HG02970 (cell line): ENCODE measurements around the gene UCN2.
"Not testable (repeated sequence)": the region's sequence is repeated elsewhere in the genome, so short reads cannot be mapped to it uniquely, and the experiment has no call there.

Experiments
- ATAC-seq: cut with Tn5 transposase; IDR thresholded peaks from one replicate; pipeline ENCODE4 v1.9.1; 2021; ENCODE audit warnings: mild to moderate bottlenecking, moderate library complexity, moderate number of reproducible peaks; ENCODE audit not compliant: unreplicated experiment, low FRiP score

The UCN2 gene

DNA sequence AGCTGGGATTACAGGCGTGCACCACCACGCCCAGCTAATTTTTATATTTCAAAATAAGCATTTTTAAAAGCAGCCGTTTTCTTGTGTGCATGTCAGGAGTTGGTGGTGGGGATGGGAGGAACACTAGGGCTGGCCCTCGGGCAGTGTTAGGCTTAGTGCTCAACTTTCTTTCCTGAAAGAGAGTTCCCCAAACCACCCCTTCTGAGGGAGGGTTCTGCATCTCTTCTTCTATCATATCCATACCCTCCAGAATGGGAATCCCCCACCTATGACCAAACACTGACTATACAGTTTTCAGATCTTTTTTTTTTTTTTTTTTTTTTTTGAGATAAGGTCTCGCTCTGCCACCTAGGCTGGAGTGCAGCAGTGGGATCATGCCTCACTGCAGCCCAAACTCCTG is 19.4 kb downstream of the UCN2 start:
- no peak for ATAC-seq

DNA sequence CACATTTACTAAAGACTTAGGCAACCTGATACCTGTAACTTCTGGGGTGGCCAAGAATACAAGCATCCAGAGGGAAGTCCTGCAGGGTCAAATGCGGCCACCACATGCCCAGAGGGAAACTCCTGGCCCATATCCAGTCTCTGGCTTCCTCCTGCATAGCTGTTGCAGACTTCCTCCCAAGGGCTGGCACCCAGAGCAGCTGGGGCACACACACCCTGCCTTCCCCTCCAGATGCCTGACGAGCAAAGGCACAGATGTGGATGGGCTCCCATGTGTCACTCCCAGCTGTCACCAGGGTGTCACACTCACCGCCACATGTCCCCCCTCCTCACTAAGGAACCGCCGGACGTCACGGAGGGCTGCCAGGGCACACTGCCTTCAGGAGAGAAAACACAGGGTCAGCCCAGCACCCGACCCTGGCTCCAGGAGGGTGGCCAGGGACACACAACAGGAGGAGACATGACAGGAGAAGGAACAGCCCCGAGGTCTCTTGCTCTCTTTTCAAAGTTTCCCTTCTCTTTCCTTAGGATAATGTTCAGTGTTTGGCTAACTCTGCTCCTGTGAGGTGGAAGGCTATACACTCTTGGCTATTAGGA is 20.2 kb downstream of the UCN2 start:
- ATAC-seq = no peak

GRCh38 chr3:48538451-48538850 is 25.1 kb downstream of the UCN2 start:
- ATAC-seq = no peak

DNA sequence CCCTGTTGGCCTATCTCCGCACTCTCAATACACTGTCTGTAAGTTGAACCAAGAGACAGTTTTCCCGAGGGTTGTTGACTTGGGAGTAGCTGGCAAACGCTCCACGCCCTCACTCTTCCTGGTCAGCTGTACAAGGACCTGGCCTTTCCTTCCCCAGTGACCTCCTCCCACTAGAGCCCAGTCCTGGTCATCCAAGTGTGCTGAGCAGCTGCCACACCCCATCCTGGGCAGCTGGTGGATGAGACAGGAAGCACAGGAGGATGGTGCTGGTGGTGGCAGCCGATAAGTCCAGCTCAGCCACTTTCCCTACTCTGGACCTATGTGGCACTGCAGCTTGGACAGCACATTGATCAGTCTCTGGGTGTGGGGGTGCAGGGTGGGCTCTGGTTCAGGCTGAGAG is 26.8 kb downstream of the UCN2 start:
- no peak for ATAC-seq

GRCh38 chr3:48536116-48536515 is 27.5 kb downstream of the UCN2 start:
- no peak for ATAC-seq

- ATAC-seq = no peak
Measured at GRCh38 chr3:48535578-48535977, 28.0 kb downstream of the UCN2 start.

DNA sequence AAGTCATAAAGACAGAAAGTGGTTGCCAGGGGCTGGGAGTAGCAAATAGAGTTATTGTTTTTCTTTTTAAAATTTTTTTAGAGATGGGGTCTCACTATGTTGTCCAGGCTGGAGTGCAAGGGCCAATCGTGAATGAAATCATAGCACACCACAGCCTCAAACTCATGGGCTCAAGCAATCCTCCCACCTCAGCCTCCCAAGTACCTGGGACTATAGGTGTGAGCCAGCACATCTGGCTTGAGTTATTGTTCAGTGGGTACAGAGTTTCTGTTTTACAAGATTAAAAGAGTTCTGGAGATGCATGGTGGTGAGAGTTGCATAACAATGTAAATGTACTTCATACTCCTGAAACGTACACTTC is 30.6 kb downstream of the UCN2 start:
- no peak for ATAC-seq

GRCh38 chr3:48532271-48532976 is 31.2 kb downstream of the UCN2 start:
- ATAC-seq = no peak

DNA sequence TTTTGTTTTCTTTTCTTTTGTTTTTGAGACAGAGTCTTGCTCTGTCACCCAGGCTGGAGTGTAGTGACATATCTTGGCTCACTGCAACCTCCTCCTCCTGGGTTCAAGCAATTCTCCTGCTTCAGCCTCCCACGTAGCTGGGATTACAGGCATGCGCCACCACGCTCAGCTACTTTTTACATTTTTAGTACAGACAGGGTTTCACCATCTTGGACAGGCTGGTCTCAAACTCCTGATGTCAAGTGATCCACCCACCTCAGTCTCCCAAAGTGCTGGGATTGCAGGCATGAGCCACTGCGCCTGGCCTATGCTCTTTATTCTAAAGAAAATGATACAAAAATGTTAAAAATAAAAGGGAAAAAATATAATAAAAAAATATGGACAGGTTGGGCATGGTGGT is 32.9 kb downstream of the UCN2 start:
- not testable (repeated sequence) for ATAC-seq

DNA sequence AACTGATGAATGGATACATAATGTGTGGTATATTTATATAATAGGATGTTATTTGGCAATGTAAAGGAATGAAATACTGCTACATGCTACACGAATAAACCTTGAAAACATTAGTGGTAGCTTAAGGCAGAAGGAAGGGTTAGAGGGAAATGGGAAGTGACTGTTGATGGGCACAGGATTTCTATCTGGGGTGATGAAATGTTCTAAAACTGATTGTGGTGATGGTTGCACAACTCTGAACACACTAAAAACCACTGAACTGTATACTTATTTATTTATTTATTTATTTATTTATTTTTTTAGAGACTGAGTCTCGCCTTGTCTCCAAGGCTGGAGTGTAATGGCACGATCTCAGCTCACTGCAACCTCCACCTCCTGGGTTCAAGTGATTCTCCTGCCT is 34.8 kb downstream of the UCN2 start:
- ATAC-seq = no peak

GRCh38 chr3:48528048-48528447 is 35.5 kb downstream of the UCN2 start:
- ATAC-seq = no peak

DNA sequence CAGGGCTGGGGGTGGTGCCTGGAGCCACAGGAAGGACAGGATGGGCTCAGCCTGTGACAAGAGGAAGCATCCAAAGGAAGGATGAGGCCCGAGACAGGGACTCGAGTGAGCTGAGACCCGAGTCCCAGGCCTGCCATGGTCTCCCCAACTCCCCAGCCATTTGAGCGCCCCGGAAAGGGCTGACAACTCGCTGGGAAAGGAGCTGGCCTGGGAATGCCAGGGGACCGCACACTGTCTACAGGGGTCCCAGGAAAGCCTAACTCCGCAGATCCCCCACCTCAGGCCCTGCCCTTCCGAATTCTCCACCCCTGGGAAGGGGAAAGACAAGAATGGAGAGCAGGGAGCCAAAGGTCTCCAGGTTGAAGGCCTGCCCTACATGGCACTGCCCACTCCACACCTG is 38.6 kb downstream of the UCN2 start:
- no peak for ATAC-seq

DNA sequence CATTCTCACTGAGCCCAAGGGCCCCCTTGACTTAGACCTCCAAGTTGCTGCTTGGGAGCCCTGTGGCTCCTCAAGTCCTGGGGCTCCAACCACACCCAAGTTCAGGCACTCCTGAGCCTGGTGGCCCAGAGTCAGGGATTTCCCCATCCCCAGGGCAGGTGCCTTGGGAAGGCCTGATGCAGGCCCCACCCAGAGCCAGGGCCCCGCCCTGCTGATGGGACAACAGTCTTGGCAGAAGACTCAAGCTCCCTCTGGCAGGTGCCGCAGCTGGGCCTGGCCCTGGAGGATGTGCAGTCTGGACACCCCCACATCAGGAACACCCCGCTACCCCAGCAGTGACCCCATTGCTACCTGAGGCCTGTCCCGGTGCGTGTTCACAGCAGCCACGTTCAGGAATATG is 41.9 kb downstream of the UCN2 start:
- no peak for ATAC-seq

- no peak for ATAC-seq
Measured at GRCh38 chr3:48519277-48519643, 44.3 kb downstream of the UCN2 start.

- ATAC-seq = no peak
Measured at GRCh38 chr3:48518638-48519276, 44.8 kb downstream of the UCN2 start.

- no peak for ATAC-seq
Measured at GRCh38 chr3:48518069-48518468, 45.5 kb downstream of the UCN2 start.

DNA sequence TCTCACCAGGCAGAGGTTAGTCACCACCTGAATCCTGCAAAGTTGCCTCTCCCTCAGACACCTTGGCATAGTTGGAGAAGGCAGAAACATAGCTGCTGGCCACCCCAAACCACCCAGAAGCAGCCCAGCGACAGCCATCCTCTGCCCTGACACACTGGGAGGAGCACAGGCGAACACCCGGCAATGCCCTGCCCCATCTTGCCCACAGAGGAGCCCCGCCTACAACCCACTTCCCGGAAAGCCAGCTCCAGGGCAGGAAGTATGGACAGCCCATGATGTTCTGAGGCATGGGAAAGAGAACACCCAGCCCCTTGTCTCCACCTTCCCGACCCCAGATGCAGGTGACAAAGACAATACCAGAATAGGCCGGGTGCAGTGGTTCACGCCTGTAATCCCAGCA is 47.0 kb downstream of the UCN2 start:
- ATAC-seq = no peak

DNA sequence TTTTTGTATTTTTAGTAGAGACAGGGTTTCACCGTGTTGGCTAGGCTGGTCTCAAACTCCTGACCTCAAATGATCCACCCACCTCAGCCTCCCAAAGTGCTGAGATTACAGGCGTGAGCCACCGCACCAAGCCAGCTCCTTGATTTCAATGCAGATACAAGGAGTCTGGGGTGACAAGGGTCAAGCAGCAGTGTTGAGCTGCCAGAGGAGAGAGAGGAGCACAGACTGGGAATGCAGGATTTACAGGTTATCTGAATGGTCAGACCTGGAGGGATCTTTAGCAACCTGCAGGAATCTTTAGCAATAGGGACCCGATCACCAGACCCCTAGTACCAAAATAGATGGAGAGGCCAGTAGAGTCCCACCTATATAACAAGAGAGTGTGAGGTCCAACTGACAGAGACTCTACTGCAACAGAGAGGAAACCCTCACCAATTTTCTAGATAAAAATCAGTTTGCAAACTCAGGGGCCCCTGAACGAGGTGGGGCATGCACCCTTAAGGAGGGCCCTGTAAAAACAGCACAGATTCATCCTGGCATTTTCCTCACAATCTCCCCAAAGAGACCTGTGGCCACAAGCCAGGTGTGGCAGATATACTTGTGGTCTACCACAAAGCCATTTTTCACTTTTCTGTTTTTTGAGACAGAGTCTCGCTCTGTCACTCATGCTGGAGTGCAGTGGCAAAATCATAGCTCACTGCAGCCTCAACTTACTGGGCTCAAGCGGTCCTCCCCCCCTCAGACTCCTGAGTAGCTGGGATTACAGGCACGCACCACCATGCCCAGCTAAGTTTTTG is 49.0 kb downstream of the UCN2 start:
- ATAC-seq = no peak
